HEK293T (cell line): ENCODE data around the gene EMD.
"Not testable (repeated sequence)": the region's sequence is repeated elsewhere in the genome, so short reads cannot be mapped to it uniquely, and the experiment has no call there.

Experiments used
- CTCF ChIA-PET: fragments of 350-600 bp; formaldehyde crosslinking; extraction: SDS; loops from one replicate; lab custom pipeline; 2021; ENCODE audit warnings: antibody characterized with exemption, inconsistent platforms; lab: Yijun Ruan, JAX
- POLR2A ChIA-PET: fragments of 350-600 bp; formaldehyde crosslinking; extraction: SDS; loops from one replicate; lab custom pipeline; 2020; ENCODE audit warnings: antibody characterized with exemption, inconsistent platforms; lab: Yijun Ruan, JAX
- DNase-seq: peaks from one replicate; pipeline ENCODE4 v3.0.0; 2012; ENCODE audit warnings: mixed read lengths; ENCODE audit errors: extremely low spot score
- ARNT ChIP-seq: fragments of 450-650 bp; IDR thresholded peaks from 2 replicates; pipeline ENCODE4 v1.6.1; 2017; ENCODE audit warnings: mild to moderate bottlenecking
- BHLHE40 ChIP-seq: fragments of 450-650 bp; IDR thresholded peaks from 2 replicates; pipeline ENCODE4 v1.6.1; 2016; ENCODE audit warnings: mild to moderate bottlenecking, moderate library complexity, borderline replicate concordance
- CTBP1 ChIP-seq: fragments of 450-650 bp; IDR thresholded peaks from 2 replicates; pipeline ENCODE4 v1.6.1; 2016; ENCODE audit warnings: borderline replicate concordance
- ELF4 ChIP-seq: fragments of 450-650 bp; IDR thresholded peaks from 2 replicates; pipeline ENCODE4 v1.6.1; 2017; ENCODE audit warnings: antibody characterized with exemption
- FOXA1 ChIP-seq: fragments of 450-650 bp; IDR thresholded peaks from 2 replicates; pipeline ENCODE4 v1.6.1; 2016; ENCODE audit warnings: mild to moderate bottlenecking
- FOXK2 ChIP-seq: fragments of 450-650 bp; IDR thresholded peaks from 2 replicates; pipeline ENCODE4 v1.6.1; 2016; ENCODE audit warnings: mild to moderate bottlenecking
- FOXM1 ChIP-seq: fragments of 450-650 bp; IDR thresholded peaks from 2 replicates; pipeline ENCODE4 v1.6.1; 2017; ENCODE audit warnings: mild to moderate bottlenecking, borderline replicate concordance
- HDGF ChIP-seq: fragments of 450-650 bp; IDR thresholded peaks from 2 replicates; pipeline ENCODE4 v1.6.1; 2017; ENCODE audit warnings: antibody characterized with exemption, borderline replicate concordance
- L3MBTL2 ChIP-seq: fragments of 450-650 bp; conservative IDR thresholded peaks from 2 replicates; pipeline ENCODE4 v1.6.1; 2016; ENCODE audit warnings: mild to moderate bottlenecking
- LEF1 ChIP-seq: fragments of 450-650 bp; IDR thresholded peaks from 2 replicates; pipeline ENCODE4 v1.6.1; 2017; ENCODE audit warnings: mild to moderate bottlenecking, borderline replicate concordance
- NFRKB ChIP-seq: fragments of 450-650 bp; IDR thresholded peaks from 2 replicates; pipeline ENCODE4 v1.6.1; 2016; ENCODE audit warnings: mild to moderate bottlenecking, moderate library complexity
- SP1 ChIP-seq: fragments of 450-650 bp; IDR thresholded peaks from 2 replicates; pipeline ENCODE4 v1.6.1; 2017
- SUZ12 ChIP-seq: fragments of 450-650 bp; IDR thresholded peaks from 2 replicates; pipeline ENCODE4 v1.6.1; 2016; ENCODE audit warnings: mild to moderate bottlenecking
- TARDBP ChIP-seq: fragments of 450-650 bp; IDR thresholded peaks from 2 replicates; pipeline ENCODE4 v1.6.1; 2016
- ZNF384 ChIP-seq: fragments of 450-650 bp; IDR thresholded peaks from 2 replicates; pipeline ENCODE4 v1.6.1; 2016
- TF ChIP-seq, protein P1 (sequence below): fragments of 450-650 bp; IDR thresholded peaks from 2 replicates; pipeline ENCODE4 v1.6.1; 2016

EMD gene

DNA sequence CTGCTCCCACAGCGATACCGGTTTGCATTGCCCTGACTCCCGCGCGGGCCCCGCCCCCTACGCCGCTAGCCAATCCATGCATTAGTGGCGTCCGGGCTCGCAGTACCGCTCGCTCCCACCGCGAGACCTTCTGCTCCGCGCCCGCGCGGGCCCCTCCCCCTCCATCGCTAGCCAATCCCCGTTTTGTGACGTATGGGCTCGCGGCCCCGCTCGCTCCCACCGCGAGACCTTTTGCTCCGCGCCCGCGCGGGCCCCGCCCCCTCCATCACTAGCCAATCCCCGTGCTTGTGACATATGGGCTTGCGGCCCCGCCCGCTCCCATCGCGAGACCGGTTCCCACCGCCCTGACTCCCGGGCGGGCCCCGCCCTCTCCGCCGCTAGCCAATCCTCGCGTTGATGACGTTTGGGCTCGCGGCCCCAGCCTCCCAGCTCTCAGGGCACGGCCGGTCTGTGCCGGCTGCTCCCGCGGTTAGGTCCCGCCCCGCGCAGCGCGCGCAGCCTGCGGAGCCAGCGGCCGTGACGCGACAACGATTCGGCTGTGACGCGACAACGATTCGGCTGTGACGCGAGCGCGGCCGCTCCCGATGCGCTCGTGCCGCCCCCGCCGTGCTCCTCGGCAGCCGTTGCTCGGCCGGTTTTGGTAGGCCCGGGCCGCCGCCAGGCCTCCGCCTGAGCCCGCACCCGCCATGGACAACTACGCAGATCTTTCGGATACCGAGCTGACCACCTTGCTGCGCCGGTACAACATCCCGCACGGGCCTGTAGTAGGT is at the start of gene EMD:
Gene EMD (plus strand): TSS at position 497 of the 770 bp plus-strand sequence. CDS start 190 bp downstream, at position 687.
- TF ChIP-seq HDGF (0 out of 2 replicates have a peak, but pooled peaks have one; percentile 15), FOXK2 (no peak)
- DNase-seq = peak; percentile 94
- CTCF ChIA-PET = no interaction called here
- POLR2A ChIA-PET = interaction anchor here (0.7 to 1.6 kb wide), 4 partner anchors 8 to 111 kb away, joined by 3 to 5 read pairs (median 4); partner anchors contain the start of genes RPL10 and SLC10A3

DNA sequence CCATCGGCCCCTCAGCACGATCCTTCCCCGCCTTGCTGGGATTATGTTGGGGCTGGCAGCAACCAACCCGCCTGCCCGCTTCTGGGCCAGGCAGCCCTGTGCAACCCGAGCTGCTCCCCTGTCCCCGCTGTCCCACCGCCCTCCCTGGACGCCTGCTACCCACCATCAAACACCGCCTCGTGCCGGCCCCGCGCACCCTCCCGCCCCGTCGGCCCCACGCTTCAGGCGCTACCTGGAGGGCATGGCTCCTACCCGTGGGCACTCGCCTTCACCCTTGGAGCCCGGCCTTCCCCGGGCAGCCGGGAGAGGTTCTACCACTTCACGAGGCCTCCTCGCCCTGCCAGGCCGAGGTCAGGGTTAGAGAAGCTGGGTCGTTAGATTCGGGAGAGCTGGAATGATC is 46.5 kb upstream of the EMD start:
- TF ChIP-seq ARNT (no peak), NFRKB (no peak), TARDBP (no peak), FOXM1 (no peak), HDGF (no peak), SUZ12 (no peak), ZNF384 (no peak), L3MBTL2 (no peak), LEF1 (no peak), CTBP1 (no peak)
- TF ChIP-seq, protein P1, sequence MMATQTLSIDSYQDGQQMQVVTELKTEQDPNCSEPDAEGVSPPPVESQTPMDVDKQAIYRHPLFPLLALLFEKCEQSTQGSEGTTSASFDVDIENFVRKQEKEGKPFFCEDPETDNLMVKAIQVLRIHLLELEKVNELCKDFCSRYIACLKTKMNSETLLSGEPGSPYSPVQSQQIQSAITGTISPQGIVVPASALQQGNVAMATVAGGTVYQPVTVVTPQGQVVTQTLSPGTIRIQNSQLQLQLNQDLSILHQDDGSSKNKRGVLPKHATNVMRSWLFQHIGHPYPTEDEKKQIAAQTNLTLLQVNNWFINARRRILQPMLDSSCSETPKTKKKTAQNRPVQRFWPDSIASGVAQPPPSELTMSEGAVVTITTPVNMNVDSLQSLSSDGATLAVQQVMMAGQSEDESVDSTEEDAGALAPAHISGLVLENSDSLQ = no peak
- ChIA-PET CTCF (no interaction called here), POLR2A (no interaction called here)

DNA sequence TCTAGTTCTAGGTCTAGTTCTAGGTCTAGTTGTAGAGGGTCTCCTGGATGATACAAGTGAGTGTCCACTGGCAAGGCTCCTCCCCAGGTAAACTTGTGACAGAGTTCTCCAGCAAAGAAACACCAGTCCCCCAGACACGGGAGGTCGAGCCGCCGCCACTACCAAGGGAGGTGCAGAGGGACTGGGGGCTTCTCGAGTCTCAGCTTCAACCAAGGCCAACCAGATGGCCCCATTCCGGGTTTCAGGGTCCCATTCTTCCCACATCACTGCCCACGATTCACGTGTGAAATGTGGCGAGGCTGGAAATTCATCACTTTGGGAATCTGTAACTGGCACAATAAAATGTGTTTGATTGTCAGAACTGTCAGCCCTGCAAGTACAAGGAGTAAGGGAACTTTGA is 46.0 kb upstream of the EMD start:
- POLR2A ChIA-PET = no interaction called here
- TF ChIP-seq BHLHE40 (no peak), SUZ12 (no peak), ELF4 (no peak), ZNF384 (no peak), HDGF (no peak), FOXK2 (no peak), CTBP1 (no peak), TARDBP (no peak), LEF1 (no peak), ARNT (no peak), FOXM1 (no peak), SP1 (no peak), FOXA1 (no peak)
- CTCF ChIA-PET = no interaction called here
- DNase-seq = no peak

More for the DNA sequence above, 46.5 kb upstream of the EMD start:
- DNase-seq = no peak

DNA sequence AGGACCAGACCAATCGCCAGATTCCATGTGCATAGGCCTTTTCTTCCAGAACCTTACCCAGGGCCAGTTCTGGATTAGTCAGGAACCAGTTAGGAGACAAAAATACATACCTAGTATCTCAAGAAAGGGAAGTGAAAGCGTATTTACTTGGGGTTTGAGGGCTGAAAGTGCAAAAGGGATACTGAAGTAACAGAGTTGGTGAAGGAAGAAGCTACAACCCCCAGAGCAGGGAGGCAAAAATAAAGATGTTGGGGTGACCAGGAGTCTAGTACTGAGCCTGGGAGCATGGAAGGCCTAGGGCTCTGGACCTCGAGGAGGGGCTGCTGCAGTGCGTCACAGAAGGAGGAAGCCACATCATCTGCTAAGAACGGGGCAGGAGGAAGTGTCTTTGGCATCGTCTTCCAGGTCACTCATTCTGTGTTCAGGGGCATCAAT is 45.2 kb upstream of the EMD start:
- no peak for DNase-seq
- CTCF ChIA-PET = interaction anchor here (0.6 kb wide), 1 partner anchor 19 kb away, joined by 6 read pairs; no protein-coding TSS in a partner anchor
- no peak for TF ChIP-seq TARDBP
- no peak for TF ChIP-seq ELF4
- no peak for TF ChIP-seq ARNT
- TF ChIP-seq HDGF = no peak
- TF ChIP-seq SP1 = no peak
- POLR2A ChIA-PET = no interaction called here

DNA sequence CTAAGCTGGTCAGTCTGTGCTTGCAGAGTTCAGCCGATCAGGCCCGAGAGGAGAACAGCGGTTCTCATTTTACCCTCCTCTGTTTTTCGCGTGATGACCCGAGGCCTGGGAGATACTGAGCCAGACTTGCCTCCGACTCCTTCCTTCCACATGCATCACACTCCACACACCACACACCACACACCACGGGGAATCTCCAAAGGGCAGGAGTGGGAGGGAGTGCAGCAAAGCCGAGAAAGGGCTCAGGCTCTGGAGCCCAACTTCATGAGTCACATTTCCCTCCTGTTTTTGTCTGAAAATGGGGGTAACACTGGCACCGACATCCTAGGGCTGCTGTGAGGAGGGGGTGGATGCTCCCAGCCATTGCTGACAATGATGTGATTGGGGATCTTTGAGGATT is 44.6 kb upstream of the EMD start:
- ChIA-PET CTCF (no interaction called here), POLR2A (no interaction called here)
- no peak for TF ChIP-seq BHLHE40
- DNase-seq = no peak

DNA sequence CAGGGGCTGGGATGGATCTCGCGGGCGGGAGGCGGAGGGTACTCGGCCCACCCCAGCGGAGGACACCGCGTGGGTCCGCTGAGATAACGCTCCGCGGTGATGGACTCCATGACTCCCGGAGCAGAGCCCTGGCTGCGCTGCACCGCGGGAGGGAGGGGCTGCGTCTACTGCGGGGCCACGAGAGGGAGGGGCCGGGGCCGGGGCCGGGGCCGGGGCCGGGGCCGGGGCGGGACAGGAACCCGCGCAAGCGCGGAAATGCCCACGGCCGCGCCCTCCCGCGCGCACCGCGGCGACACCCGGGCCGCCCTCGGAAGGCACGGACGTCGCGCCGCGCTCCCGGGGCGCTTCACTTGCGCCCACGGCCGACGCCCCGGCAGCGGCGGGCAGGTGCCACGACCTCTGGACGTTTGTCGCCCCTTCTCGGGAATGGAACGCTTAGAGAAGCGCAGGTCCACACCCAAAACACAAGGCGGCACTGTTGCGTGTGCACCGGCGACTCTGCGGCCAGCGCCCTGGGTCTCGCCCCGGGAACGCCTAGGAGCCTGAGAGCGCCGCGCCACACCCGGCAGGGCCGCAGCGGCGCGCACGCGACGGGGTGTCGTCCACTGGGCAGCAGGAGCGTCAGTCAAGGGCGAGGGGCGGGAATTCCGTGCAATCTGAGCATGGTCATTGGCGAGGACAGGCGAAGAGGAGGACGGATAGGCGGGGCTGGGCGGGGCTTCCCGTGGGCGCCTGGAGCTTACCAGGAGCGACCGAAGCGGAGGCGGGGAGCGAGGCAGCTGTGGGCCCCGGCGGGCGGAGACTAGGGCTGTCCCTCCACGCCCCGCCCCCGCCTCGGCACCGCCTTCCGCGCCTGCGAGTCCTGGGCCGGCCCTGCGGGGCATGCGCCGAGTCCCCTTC is 37.4 kb upstream of the EMD start:
- CTCF ChIA-PET, DNase-seq, POLR2A ChIA-PET: not testable (repeated sequence)

DNA sequence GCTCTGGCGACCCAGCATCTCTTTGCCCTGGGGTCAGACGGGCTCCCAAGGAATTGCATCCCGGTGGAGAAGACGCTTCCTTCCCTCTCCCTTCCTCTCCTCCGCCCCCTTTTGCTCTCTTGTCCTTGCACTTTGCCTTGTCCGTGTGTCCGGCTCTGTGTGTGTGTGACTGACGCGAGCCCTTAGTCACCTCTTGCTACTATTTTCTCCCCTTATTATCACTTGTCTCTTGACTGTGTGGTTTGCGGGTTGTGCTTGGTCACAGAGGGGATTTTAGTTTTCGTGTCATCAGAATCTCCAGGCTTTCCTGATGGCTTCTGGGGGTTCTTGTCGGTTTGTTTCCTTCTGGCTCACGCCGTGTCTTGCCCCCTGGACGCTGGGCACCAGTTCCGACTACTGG is 36.0 kb upstream of the EMD start:
- DNase-seq, POLR2A ChIA-PET, CTCF ChIA-PET: not testable (repeated sequence)

- DNase-seq, CTCF ChIA-PET, POLR2A ChIA-PET: not testable (repeated sequence)
Measured at GRCh38 chrX:154343620-154344019, 35.5 kb upstream of the EMD start.
